Iris pigment epithelial cell (primary cell): ENCODE results near the gene CCNY.
"Not testable (repeated sequence)": the region's sequence is repeated elsewhere in the genome, so short reads cannot be mapped to it uniquely, and the experiment has no call there.

Experiments used
- DNase-seq: peaks from one replicate; pipeline ENCODE4 v3.0.0-alpha.2; 2011; ENCODE audit warnings: low read depth

Gene CCNY

GRCh38 chr10:35334297-35334696 is 2.0 kb upstream of the CCNY start:
- DNase-seq = no peak

GRCh38 chr10:35335133-35336083 is 901 bp upstream of the CCNY start:
- DNase-seq = no peak

GRCh38 chr10:35336921-35337823 is 863 bp downstream of the CCNY start:
- DNase-seq = peak; percentile 38

GRCh38 chr10:35339942-35340341 is 3.6 kb downstream of the CCNY start:
- no peak for DNase-seq

- no peak for DNase-seq
These were observed 4.7 kb downstream of the CCNY start for GRCh38 chr10:35340975-35341374.

- no peak for DNase-seq
These were observed 5.2 kb downstream of the CCNY start for GRCh38 chr10:35341521-35341920.

- no peak for DNase-seq
These were observed 6.0 kb downstream of the CCNY start for GRCh38 chr10:35342183-35342753.

GRCh38 chr10:35343739-35344138 is 7.4 kb downstream of the CCNY start:
- DNase-seq = no peak

- DNase-seq = no peak
These were observed 9.1 kb downstream of the CCNY start for GRCh38 chr10:35345383-35345742.

GRCh38 chr10:35346248-35346647 is 9.9 kb downstream of the CCNY start:
- DNase-seq = no peak

- no peak for DNase-seq
These were observed 10.8 kb downstream of the CCNY start for GRCh38 chr10:35347121-35347562.

GRCh38 chr10:35347899-35348608 is 11.7 kb downstream of the CCNY start:
- DNase-seq = no peak

GRCh38 chr10:35348609-35349388 is 12.5 kb downstream of the CCNY start:
- DNase-seq = no peak

GRCh38 chr10:35349389-35349915 is 13.1 kb downstream of the CCNY start:
- DNase-seq = no peak

GRCh38 chr10:35351021-35351420 is 14.7 kb downstream of the CCNY start:
- DNase-seq = no peak

GRCh38 chr10:35352097-35352496 is 15.8 kb downstream of the CCNY start:
- DNase-seq = no peak

GRCh38 chr10:35352512-35352911 is 16.2 kb downstream of the CCNY start:
- DNase-seq = no peak

- DNase-seq = no peak
These were observed 17.1 kb downstream of the CCNY start for GRCh38 chr10:35353395-35353794.

- DNase-seq = no peak
These were observed 17.5 kb downstream of the CCNY start for GRCh38 chr10:35353805-35354204.

- not testable (repeated sequence) for DNase-seq
These were observed 17.9 kb downstream of the CCNY start for GRCh38 chr10:35354257-35354656.
